GM18867 (cell line): ENCODE data around the gene B3GAT1.
A peak's percentile ranks its signal among the peaks of the same experiment; 100 is the strongest.
"Not testable (repeated sequence)": the region's sequence is repeated elsewhere in the genome, so short reads cannot be mapped to it uniquely, and the experiment has no call there.

ENCODE experiments used
- ATAC-seq: cut with Tn5 transposase; IDR thresholded peaks from one replicate; pipeline ENCODE4 v1.9.1; 2021; ENCODE audit warnings: mild to moderate bottlenecking, moderate library complexity; ENCODE audit not compliant: unreplicated experiment

Gene B3GAT1

GRCh38 chr11:134358856-134359490 is 53.1 kb downstream of the B3GAT1 start:
- ATAC-seq, result no peak

- no peak for ATAC-seq
Observed at GRCh38 chr11:134358165-134358855, 53.7 kb downstream of the B3GAT1 start.

- ATAC-seq, result no peak
Observed at GRCh38 chr11:134357545-134357839, 54.5 kb downstream of the B3GAT1 start.

- ATAC-seq, result no peak
Observed at GRCh38 chr11:134356656-134357544, 55.1 kb downstream of the B3GAT1 start.

DNA sequence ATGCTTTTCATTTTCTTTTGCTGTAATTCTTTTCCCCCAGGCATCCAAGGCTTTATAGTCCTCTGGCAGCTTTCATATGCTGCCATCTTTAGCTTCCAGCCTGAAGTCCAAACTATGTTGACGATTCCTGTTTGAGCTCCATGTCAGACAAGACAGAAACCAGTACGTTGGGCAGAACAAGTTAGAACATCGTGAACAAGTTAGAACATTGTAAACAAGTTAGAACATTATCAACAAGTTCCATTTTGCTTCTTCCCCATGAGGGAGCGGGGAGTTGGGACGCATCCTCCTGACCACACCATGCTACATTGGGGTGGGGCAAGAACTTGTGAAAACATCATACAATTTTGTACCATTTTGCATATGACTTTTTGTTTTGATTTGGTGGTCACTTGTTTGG is 56.4 kb downstream of the B3GAT1 start:
- ATAC-seq, result no peak

GRCh38 chr11:134355136-134355535 is 56.9 kb downstream of the B3GAT1 start:
- ATAC-seq, result no peak

DNA sequence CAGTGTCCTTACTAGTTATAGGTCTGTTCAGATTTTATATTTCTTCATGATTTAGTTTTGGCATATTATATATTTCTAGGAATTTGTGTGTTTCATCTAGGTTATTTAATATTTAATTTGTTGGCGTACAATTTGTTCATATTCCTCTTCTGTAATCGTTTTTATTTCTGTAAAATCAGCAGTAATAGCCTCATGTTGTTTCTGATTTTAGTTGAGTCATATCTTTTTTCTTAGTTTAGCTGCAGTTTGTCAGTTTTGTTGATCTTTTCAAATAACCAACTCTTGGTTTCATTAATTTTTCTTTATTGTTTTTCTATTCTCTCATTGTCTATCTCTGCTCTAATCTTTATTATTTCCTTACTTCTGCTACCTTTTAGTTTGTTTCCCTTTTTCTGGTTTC is 59.9 kb downstream of the B3GAT1 start:
- ATAC-seq, result no peak

GRCh38 chr11:134350381-134350780 is 61.7 kb downstream of the B3GAT1 start:
- ATAC-seq, result peak; percentile 64

GRCh38 chr11:134349802-134350355 is 62.2 kb downstream of the B3GAT1 start:
- ATAC-seq, result peak; percentile 24

- peak; percentile 78 for ATAC-seq
Observed at GRCh38 chr11:134349109-134349801, 62.8 kb downstream of the B3GAT1 start.

GRCh38 chr11:134347441-134347840 is 64.6 kb downstream of the B3GAT1 start:
- no peak for ATAC-seq

- ATAC-seq, result no peak
Observed at GRCh38 chr11:134346976-134347350, 65.1 kb downstream of the B3GAT1 start.

DNA sequence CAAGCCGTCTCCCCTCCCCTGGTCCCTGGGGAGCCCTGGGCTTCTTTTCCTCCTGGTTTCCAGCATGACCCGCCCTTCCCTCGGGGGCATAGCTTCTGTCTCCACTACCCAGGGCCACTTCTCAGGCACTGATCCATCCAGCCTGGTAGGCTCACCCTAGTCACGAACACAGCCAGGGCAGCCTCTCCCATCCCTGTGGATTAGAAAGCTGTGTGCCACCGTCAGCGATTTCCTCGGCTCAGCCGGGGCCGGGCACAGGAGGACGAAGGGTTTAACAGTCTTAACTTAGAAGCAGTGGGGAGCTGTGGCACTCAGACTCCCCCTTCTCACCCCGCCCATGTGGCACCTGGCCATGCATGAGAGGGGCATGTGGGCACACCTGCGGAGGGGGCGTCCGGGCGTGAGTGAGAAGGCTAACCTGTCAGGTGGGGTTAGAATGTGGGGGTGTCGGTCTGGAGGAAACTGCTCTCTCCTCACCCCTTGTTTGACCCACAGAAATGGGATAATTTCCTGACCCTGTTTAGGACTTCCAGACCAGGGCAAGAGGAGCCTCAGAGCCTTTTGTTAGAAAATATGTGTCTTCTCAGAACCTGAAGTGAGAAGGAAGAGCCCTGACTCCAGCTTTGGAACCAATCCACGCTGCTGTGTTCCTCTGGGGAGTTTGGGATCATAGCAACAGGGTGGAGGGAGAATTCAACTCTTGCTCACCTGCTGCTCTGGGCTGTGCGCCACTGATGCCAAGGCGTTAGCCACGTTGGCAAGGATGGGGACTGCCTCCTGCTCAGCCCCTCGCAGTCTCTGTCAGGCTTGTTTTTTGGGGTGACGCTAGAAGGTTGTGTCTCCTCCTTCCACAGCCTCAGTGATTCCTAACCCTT is 65.7 kb downstream of the B3GAT1 start:
- ATAC-seq, result no peak

- ATAC-seq, result no peak
Observed at GRCh38 chr11:134345237-134345550, 66.8 kb downstream of the B3GAT1 start.

GRCh38 chr11:134344497-134345236 is 67.4 kb downstream of the B3GAT1 start:
- not testable (repeated sequence) for ATAC-seq

GRCh38 chr11:134343646-134344045 is 68.4 kb downstream of the B3GAT1 start:
- no peak for ATAC-seq

- no peak for ATAC-seq
Observed at GRCh38 chr11:134342572-134343340, 69.3 kb downstream of the B3GAT1 start.

- no peak for ATAC-seq
Observed at GRCh38 chr11:134341805-134342571, 70.1 kb downstream of the B3GAT1 start.
